ENCODE measurements around the gene FAM13B. TPM values are rescaled to one million over a fixed set of nuclear protein-coding genes. Genes with fewer than 3 reads are reported as not detected.

FAM13B gene
- total and polyA plus RNA-seq, 2 donors: 16.9 to 17.4 TPM

GRCh38 chr5:137935694-137936093, 97.2 kb downstream of the FAM13B start:
- H3K4me3 ChIP-seq (ENCODE audit: low read length in 2 of 2): no peak overlapping the region
- WGBS: 96% methylated on average over 3 of the region's 3 CpGs

GRCh38 chr5:137935190-137935589, 97.7 kb downstream of the FAM13B start:
- Histone ChIP-seq H3K4me3 (ENCODE audit: low read length in 2 of 2) (no peak overlapping the region), H3K27ac (ENCODE audit: low read depth in 1 of 2, low read length in 1 of 2) (no peak overlapping the region), H3K9me3 (ENCODE audit: control insufficient read depth in 2 of 2, insufficient read depth in 1 of 2, low read length in 1 of 2) (no peaks in the 10 kb centered on the region), H3K4me1 (ENCODE audit: control insufficient read depth in 2 of 2, insufficient read depth in 2 of 2, low read length in 2 of 2) (no peaks in the 10 kb centered on the region), H3K36me3 (ENCODE audit: control insufficient read depth in 2 of 2, insufficient read depth in 2 of 2, low read length in 1 of 2) (peaks cover 12 to 34% of the 10 kb centered on the region in 2 donors), H3K27me3 (ENCODE audit: control insufficient read depth in 2 of 2, insufficient read depth in 1 of 2, low read length in 1 of 2) (no peaks in the 10 kb centered on the region)
- 94% methylated on average over 1 of the region's 1 CpG for WGBS
- no peak for DNase-seq (ENCODE audit: low read depth in 6 of 9, low spot score in 9 of 9)

More at GRCh38 chr5:137935694-137936093, 97.2 kb downstream of the FAM13B start:
- DNase-seq (ENCODE audit: low read depth in 6 of 9, low spot score in 9 of 9): no peak
- H3K36me3 ChIP-seq (ENCODE audit: control insufficient read depth in 2 of 2, insufficient read depth in 2 of 2, low read length in 1 of 2): peaks cover 12 to 39% of the 10 kb centered on the region in 2 donors
- H3K4me1 ChIP-seq (ENCODE audit: control insufficient read depth in 2 of 2, insufficient read depth in 2 of 2, low read length in 2 of 2): no peaks in the 10 kb centered on the region
- H3K9me3 ChIP-seq (ENCODE audit: control insufficient read depth in 2 of 2, insufficient read depth in 1 of 2, low read length in 1 of 2): no peaks in the 10 kb centered on the region
- H3K27ac ChIP-seq (ENCODE audit: low read depth in 1 of 2, low read length in 1 of 2): no peak overlapping the region
- H3K27me3 ChIP-seq (ENCODE audit: control insufficient read depth in 2 of 2, insufficient read depth in 1 of 2, low read length in 1 of 2): no peaks in the 10 kb centered on the region

- H3K9me3 ChIP-seq (ENCODE audit: control insufficient read depth in 2 of 2, insufficient read depth in 1 of 2, low read length in 1 of 2): no peaks in the 10 kb centered on the region
- H3K36me3 ChIP-seq (ENCODE audit: control insufficient read depth in 2 of 2, insufficient read depth in 2 of 2, low read length in 1 of 2): peaks cover under 1 to 17% of the 10 kb centered on the region in 2 donors
- no peak overlapping the region for H3K27ac ChIP-seq (ENCODE audit: low read depth in 1 of 2, low read length in 1 of 2)
- H3K4me1 ChIP-seq (ENCODE audit: control insufficient read depth in 2 of 2, insufficient read depth in 2 of 2, low read length in 2 of 2): no peaks in the 10 kb centered on the region
- 89% methylated on average over 3 of the region's 3 CpGs for WGBS
- no peak for DNase-seq (ENCODE audit: low read depth in 6 of 9, low spot score in 9 of 9)
- H3K27me3 ChIP-seq (ENCODE audit: control insufficient read depth in 2 of 2, insufficient read depth in 1 of 2, low read length in 1 of 2): no peaks in the 10 kb centered on the region
- no peak overlapping the region for H3K4me3 ChIP-seq (ENCODE audit: low read length in 2 of 2)
These were observed 99.4 kb downstream of the FAM13B start for GRCh38 chr5:137933491-137933911.

DNA sequence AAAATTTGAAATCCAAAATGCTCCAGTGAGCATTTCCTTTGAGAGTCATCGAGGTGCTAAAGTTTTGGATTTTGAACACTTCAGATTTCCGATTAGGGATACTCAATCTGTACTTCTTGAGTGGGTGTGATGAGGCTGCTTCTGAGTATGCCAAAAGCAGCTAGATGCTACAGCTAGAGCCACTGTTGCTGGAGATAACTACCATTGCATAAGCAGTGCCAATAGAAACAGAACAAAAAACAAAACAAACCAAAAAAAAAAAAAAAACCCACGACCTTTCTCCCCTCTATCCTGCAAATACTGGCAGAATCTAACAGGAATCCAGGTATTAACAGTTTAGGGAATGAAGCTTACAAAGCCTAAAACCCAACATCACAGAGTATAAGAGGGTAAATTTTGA, 100.1 kb downstream of the FAM13B start:
- H3K27ac ChIP-seq (ENCODE audit: low read depth in 1 of 2, low read length in 1 of 2): no peak overlapping the region
- WGBS: 88% methylated on average over 3 of the region's 3 CpGs
- H3K4me1 ChIP-seq (ENCODE audit: control insufficient read depth in 2 of 2, insufficient read depth in 2 of 2, low read length in 2 of 2): no peaks in the 10 kb centered on the region
- H3K9me3 ChIP-seq (ENCODE audit: control insufficient read depth in 2 of 2, insufficient read depth in 1 of 2, low read length in 1 of 2): no peaks in the 10 kb centered on the region
- H3K27me3 ChIP-seq (ENCODE audit: control insufficient read depth in 2 of 2, insufficient read depth in 1 of 2, low read length in 1 of 2): no peaks in the 10 kb centered on the region
- no peak overlapping the region for H3K4me3 ChIP-seq (ENCODE audit: low read length in 2 of 2)
- peaks cover 3 to 12% of the 10 kb centered on the region in 2 donors for H3K36me3 ChIP-seq (ENCODE audit: control insufficient read depth in 2 of 2, insufficient read depth in 2 of 2, low read length in 1 of 2)
- no peak for DNase-seq (ENCODE audit: low read depth in 6 of 9, low spot score in 9 of 9)

DNA sequence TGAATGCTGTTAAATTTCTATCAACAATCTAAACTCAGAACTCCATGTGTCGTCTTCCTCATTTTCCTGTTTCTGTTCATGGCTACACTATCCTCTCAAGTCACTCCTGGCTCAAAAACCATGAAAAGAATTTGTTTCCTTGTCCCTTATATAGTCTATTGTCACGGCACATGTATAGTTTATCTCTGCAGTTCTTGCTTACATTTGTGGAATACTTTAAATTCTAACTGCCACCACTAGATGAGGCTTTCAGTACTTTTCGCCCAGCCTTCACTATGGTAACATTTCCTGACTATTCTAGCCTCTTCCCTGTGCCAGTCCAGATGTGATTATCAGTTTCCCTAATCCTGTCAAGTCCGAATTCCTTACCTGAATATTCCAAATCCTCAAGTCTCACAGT, 109.0 kb downstream of the FAM13B start:
- Histone ChIP-seq H3K9me3 (ENCODE audit: control insufficient read depth in 2 of 2, insufficient read depth in 1 of 2, low read length in 1 of 2) (no peaks in the 10 kb centered on the region), H3K4me1 (ENCODE audit: control insufficient read depth in 2 of 2, insufficient read depth in 2 of 2, low read length in 2 of 2) (no peaks in the 10 kb centered on the region), H3K27me3 (ENCODE audit: control insufficient read depth in 2 of 2, insufficient read depth in 1 of 2, low read length in 1 of 2) (no peaks in the 10 kb centered on the region), H3K4me3 (ENCODE audit: low read length in 2 of 2) (no peak overlapping the region), H3K27ac (ENCODE audit: low read depth in 1 of 2, low read length in 1 of 2) (no peak overlapping the region), H3K36me3 (ENCODE audit: control insufficient read depth in 2 of 2, insufficient read depth in 2 of 2, low read length in 1 of 2) (peaks cover 0 to 3% of the 10 kb centered on the region in 2 donors)
- no peak for DNase-seq (ENCODE audit: low read depth in 6 of 9, low spot score in 9 of 9)
- WGBS: 78% methylated on average over 4 of the region's 4 CpGs

DNA sequence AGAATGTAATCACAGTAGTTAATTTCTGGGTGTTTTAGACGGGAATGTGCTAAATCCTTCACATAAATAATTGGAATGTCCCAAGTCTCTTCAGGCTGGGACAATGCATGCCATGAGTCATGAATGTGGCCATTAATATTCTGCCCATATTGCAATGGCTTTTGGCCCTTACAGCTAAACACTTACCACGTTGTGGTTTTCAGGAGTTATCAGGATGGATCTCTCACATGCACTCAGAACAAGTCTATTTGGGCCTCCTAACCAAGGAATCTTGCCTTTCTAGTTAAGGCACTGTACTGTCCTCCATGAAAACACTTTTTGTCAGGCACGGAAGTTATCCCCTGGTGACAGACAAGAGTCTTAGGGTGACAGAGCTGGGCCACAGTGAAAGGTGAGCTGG, 110.9 kb downstream of the FAM13B start:
- Histone ChIP-seq H3K4me1 (ENCODE audit: control insufficient read depth in 2 of 2, insufficient read depth in 2 of 2, low read length in 2 of 2) (no peaks in the 10 kb centered on the region), H3K9me3 (ENCODE audit: control insufficient read depth in 2 of 2, insufficient read depth in 1 of 2, low read length in 1 of 2) (peaks cover 0 to 3% of the 10 kb centered on the region in 2 donors), H3K27me3 (ENCODE audit: control insufficient read depth in 2 of 2, insufficient read depth in 1 of 2, low read length in 1 of 2) (no peaks in the 10 kb centered on the region), H3K36me3 (ENCODE audit: control insufficient read depth in 2 of 2, insufficient read depth in 2 of 2, low read length in 1 of 2) (no peaks in the 10 kb centered on the region), H3K4me3 (ENCODE audit: low read length in 2 of 2) (no peak overlapping the region), H3K27ac (ENCODE audit: low read depth in 1 of 2, low read length in 1 of 2) (no peak overlapping the region)
- 83% methylated on average over 3 of the region's 3 CpGs for WGBS
- DNase-seq (ENCODE audit: low read depth in 6 of 9, low spot score in 9 of 9): no peak

GRCh38 chr5:137916923-137917322, 116.0 kb downstream of the FAM13B start:
- H3K27me3 ChIP-seq (ENCODE audit: control insufficient read depth in 2 of 2, insufficient read depth in 1 of 2, low read length in 1 of 2): no peaks in the 10 kb centered on the region
- 100% methylated on average over 1 of the region's 1 CpG for WGBS
- H3K27ac ChIP-seq (ENCODE audit: low read depth in 1 of 2, low read length in 1 of 2): no peak overlapping the region
- H3K9me3 ChIP-seq (ENCODE audit: control insufficient read depth in 2 of 2, insufficient read depth in 1 of 2, low read length in 1 of 2): peaks cover 0 to 11% of the 10 kb centered on the region in 2 donors
- H3K36me3 ChIP-seq (ENCODE audit: control insufficient read depth in 2 of 2, insufficient read depth in 2 of 2, low read length in 1 of 2): no peaks in the 10 kb centered on the region
- no peaks in the 10 kb centered on the region for H3K4me1 ChIP-seq (ENCODE audit: control insufficient read depth in 2 of 2, insufficient read depth in 2 of 2, low read length in 2 of 2)
- no peak for DNase-seq (ENCODE audit: low read depth in 6 of 9, low spot score in 9 of 9)
- H3K4me3 ChIP-seq (ENCODE audit: low read length in 2 of 2): no peak overlapping the region

GRCh38 chr5:137914758-137915157, 118.1 kb downstream of the FAM13B start:
- Histone ChIP-seq H3K27ac (ENCODE audit: low read depth in 1 of 2, low read length in 1 of 2) (no peak overlapping the region), H3K9me3 (ENCODE audit: control insufficient read depth in 2 of 2, insufficient read depth in 1 of 2, low read length in 1 of 2) (peaks cover 0 to 11% of the 10 kb centered on the region in 2 donors), H3K36me3 (ENCODE audit: control insufficient read depth in 2 of 2, insufficient read depth in 2 of 2, low read length in 1 of 2) (no peaks in the 10 kb centered on the region), H3K4me1 (ENCODE audit: control insufficient read depth in 2 of 2, insufficient read depth in 2 of 2, low read length in 2 of 2) (no peaks in the 10 kb centered on the region), H3K4me3 (ENCODE audit: low read length in 2 of 2) (no peak overlapping the region), H3K27me3 (ENCODE audit: control insufficient read depth in 2 of 2, insufficient read depth in 1 of 2, low read length in 1 of 2) (no peaks in the 10 kb centered on the region)
- DNase-seq (ENCODE audit: low read depth in 6 of 9, low spot score in 9 of 9): no peak
- WGBS: 96% methylated on average over 2 of the region's 2 CpGs

DNA sequence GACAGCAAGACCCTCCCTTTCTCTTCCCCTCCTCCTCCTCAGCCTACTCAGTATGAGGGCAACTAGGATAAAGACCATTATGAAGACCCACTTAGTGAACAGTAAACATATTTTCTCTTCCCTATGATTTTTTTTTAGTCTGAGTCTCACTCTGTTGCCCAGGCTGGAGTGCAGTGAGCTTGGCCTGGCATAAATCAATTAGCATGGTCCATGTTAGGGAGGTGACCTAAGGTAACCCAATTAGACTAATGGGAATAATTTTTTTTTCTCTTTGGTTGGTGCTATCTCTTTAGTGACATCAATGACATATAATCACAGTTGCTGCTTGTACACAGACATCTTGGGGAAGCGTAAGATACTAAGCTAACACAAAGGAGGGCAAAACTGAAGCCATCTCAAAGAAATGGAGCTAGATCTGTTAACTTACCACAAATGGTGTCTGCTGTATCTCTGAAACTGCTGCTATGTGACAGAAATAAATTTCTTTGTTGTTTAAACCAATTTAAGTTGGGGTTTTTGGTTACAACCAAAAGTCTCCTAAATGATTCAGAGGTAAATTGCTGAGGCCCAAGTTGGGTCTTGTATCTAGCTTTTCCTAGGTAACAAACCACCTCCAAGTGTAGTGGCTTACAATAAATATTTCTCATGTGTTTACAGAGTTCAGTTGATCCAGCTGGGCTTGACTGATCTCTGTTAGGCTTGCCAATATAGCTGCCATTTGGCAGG, 130.3 kb downstream of the FAM13B start:
- no peak overlapping the region for H3K27ac ChIP-seq (ENCODE audit: low read depth in 1 of 2, low read length in 1 of 2)
- 100% methylated on average over 1 of the region's 1 CpG for WGBS

More for the DNA sequence above, 130.3 kb downstream of the FAM13B start:
- Histone ChIP-seq H3K4me1 (ENCODE audit: control insufficient read depth in 2 of 2, insufficient read depth in 2 of 2, low read length in 2 of 2) (no peaks in the 10 kb centered on the region), H3K9me3 (ENCODE audit: control insufficient read depth in 2 of 2, insufficient read depth in 1 of 2, low read length in 1 of 2) (no peaks in the 10 kb centered on the region), H3K36me3 (ENCODE audit: control insufficient read depth in 2 of 2, insufficient read depth in 2 of 2, low read length in 1 of 2) (no peaks in the 10 kb centered on the region), H3K27me3 (ENCODE audit: control insufficient read depth in 2 of 2, insufficient read depth in 1 of 2, low read length in 1 of 2) (no peaks in the 10 kb centered on the region), H3K4me3 (ENCODE audit: low read length in 2 of 2) (no peak overlapping the region)
- DNase-seq (ENCODE audit: low read depth in 6 of 9, low spot score in 9 of 9): no peak

Measured in thymus (tissue), 11 donors.